Fibroblast of the aortic adventitia (primary cell): ENCODE data around the gene TSHR. TPM values are rescaled to one million over a fixed set of nuclear protein-coding genes. Genes with fewer than 3 reads are reported as not detected.

Experiments used
- DNase-seq: peaks from one replicate; pipeline ENCODE4 v3.0.0-alpha.2; 2010; ENCODE audit warnings: low read depth
- H3K4me3 ChIP-seq: 2 replicates; pipeline ENCODE4 v1.5.1; 2011; ENCODE audit warnings: low read depth, mild to moderate bottlenecking, control low read depth, low read length, moderate library complexity
- total RNA-seq: library from RNA; depleted of rRNA; stranded (reverse); fragments of >200 nt; gene quantifications from 2 replicates; pipeline ENCODE4 v1.2.3, GENCODE V29; 2012; ENCODE audit warnings: low replicate concordance
- TF ChIP-seq, protein P1 (sequence below): IDR thresholded peaks from 2 replicates; pipeline ENCODE4 v1.5.1; 2011; ENCODE audit warnings: mild to moderate bottlenecking, low read length, control low read depth, inconsistent platforms; ENCODE audit not compliant: insufficient read depth

The TSHR gene
- total RNA-seq, 1 donor, result not detected

DNA sequence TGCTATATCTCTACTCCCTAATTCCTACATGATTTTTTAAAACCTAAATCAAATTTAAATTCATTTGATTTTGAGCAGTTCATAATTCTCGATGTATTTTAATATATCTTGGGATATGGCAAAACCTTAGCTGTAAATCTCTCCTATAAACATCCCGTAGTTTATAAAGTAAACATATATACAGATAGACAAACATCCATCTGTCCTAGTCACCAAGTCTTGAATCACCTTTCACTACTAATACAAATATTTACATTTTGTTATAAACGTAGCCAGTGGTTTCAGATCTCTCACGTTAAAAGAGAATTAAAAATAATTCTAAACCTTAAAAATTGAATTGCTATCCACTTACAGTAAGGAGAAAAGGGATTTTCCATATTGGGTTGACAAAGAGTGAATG is 107.0 kb downstream of the TSHR start:
- DNase-seq, result no peak
- no peak overlapping the region for H3K4me3 ChIP-seq
- TF ChIP-seq, protein P1, sequence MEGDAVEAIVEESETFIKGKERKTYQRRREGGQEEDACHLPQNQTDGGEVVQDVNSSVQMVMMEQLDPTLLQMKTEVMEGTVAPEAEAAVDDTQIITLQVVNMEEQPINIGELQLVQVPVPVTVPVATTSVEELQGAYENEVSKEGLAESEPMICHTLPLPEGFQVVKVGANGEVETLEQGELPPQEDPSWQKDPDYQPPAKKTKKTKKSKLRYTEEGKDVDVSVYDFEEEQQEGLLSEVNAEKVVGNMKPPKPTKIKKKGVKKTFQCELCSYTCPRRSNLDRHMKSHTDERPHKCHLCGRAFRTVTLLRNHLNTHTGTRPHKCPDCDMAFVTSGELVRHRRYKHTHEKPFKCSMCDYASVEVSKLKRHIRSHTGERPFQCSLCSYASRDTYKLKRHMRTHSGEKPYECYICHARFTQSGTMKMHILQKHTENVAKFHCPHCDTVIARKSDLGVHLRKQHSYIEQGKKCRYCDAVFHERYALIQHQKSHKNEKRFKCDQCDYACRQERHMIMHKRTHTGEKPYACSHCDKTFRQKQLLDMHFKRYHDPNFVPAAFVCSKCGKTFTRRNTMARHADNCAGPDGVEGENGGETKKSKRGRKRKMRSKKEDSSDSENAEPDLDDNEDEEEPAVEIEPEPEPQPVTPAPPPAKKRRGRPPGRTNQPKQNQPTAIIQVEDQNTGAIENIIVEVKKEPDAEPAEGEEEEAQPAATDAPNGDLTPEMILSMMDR, result no peak

DNA sequence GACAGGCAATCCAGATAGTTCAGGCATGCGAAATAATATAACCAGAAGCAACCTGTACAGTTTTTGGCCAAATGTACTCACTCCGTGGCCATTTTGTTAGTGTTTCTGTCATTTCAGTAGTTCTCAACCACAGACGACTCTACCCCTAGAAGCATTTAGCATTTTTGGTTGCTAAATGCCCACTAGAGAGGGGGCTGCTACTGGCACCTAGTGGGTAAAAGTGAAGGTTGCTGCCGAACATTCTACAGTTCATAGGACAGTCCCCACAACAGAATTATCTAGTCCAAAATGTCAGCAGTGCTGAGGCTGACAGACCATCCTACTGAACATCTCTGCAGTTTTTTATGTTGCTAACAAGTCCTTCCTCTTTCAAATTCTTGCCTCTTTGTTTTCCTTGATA is 107.4 kb downstream of the TSHR start:
- DNase-seq, result peak; percentile 1
- TF ChIP-seq, protein P1, result no peak
- no peak overlapping the region for H3K4me3 ChIP-seq

DNA sequence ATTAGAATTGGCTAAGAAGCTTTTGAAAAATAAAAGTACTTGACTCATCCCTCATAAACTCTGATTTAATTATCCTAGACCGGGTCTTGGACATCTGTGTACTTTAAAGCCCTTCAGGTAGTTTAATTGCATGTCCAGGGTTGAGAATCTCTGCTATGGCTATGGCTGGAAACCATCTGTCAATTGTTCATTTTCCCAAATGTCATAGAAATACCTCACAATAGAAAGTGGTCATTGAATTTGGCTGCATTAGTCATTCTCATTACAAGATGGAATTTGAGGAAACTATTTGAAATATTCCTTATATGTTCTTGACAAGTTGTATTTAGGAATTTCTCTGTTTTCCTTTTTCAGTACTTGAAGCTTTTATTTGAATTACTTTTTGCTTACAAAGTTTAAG is 111.3 kb downstream of the TSHR start:
- no peak overlapping the region for H3K4me3 ChIP-seq
- no peak for DNase-seq
- TF ChIP-seq, protein P1, result no peak

DNA sequence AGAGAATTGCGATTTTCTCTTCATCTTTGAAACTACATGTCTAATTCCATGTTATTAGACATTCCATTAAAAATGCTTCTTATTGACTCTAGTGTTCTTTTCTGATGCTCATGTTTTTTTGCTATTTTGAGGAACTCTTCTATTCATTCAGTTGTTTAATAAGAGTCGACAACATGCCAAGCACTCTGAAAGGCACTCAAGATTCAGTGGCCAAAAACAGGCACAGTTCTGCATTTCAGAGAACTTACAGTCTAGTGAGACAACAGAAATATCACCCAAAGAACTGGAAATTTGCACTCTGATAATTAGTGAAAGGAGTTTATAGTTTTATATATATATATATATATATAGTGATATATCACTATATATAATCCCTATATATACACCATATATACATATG is 111.7 kb downstream of the TSHR start:
- H3K4me3 ChIP-seq, result no peak overlapping the region
- TF ChIP-seq, protein P1, result no peak
- DNase-seq, result no peak

DNA sequence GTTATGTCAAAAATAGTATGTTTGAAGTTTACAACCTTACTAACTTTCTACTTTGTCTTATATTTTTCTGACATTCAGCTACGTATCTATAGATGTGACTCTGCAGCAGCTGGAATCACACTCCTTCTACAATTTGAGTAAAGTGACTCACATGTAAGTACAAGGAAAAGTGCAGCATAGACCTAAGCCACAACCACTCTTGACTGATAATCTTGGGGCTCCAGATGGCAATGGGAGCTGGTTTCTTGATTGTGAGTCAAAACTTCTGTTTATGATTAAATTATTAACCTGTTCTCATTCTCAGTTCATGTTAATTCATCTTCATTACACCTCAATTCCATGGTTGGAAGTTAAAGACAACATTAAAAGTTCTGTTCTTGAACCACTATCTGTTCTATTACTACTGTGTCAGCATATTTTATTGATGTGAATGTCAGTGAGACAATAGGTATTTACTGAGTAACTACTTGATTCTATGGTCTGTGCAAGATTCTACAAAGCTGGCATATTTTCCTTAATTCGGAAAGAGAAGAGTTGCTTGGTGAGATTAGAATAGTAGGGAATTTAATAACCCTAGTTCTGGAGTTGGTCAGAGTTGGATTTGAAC is 112.9 kb downstream of the TSHR start:
- no peak overlapping the region for H3K4me3 ChIP-seq
- TF ChIP-seq, protein P1, result no peak
- DNase-seq, result no peak

DNA sequence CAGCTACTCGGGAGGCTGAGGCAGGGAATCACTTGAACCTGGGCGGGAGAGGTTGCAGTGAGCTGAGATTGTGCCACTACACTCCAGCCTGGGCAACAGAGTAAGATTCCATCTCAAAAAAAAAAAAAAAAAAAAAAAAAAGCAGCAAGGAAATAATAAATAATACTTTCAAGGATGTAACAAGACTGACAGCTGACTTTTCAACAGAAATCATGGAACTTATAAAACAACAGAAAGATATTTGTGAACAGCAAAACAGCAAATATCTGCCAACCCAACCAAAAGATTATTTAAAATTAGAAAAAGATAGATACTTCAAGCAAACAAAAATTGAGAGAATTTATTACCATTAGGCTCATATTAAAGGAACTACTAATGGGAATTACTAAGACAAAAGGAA is 115.1 kb downstream of the TSHR start:
- TF ChIP-seq, protein P1, result no peak
- no peak overlapping the region for H3K4me3 ChIP-seq
- no peak for DNase-seq

DNA sequence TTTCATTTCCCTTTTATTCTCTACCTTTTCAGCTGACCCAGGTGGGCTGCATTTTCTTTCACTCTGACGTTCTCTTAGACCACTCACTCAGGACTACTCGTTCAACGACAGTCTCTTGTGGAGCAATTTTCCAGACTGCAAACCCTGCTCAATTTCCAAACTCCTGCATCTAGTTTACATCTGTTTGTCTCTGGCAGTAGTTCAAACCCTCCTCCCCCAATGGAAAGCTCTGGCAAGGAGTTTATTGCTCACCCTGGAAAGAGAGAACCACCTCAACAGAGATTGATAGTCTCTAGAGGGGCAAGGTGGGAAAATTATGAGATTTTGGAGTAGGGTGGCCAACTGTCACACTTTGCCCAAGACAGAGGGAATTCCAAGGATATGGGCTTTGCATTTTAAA is 130.2 kb downstream of the TSHR start:
- TF ChIP-seq, protein P1, result no peak
- DNase-seq, result no peak
- H3K4me3 ChIP-seq, result no peak overlapping the region
